Chondrocyte (in vitro differentiated cells): ENCODE results near the gene FADD. TPM values are rescaled to one million over a fixed set of nuclear protein-coding genes. Genes with fewer than 3 reads are reported as not detected.

Source experiments
- DNase-seq: peaks from one replicate; pipeline ENCODE4 v3.0.0; 2021; ENCODE audit warnings: mixed read lengths, low spot score
- H3K27ac Mint-ChIP-seq: one replicate; pipeline ENCODE4 v1.8.0; 2021; ENCODE audit warnings: mild to moderate bottlenecking, moderate library complexity, mixed read lengths; ENCODE audit not compliant: unreplicated experiment
- H3K27me3 Mint-ChIP-seq: 2 replicates; pipeline ENCODE4 v1.8.0; 2021; ENCODE audit warnings: low read depth, mixed read lengths
- H3K36me3 Mint-ChIP-seq: 2 replicates; pipeline ENCODE4 v1.8.0; 2021; ENCODE audit warnings: low read depth, mixed read lengths
- H3K4me1 Mint-ChIP-seq: 2 replicates; pipeline ENCODE4 v1.8.0; 2021; ENCODE audit warnings: low read depth, mild to moderate bottlenecking, mixed read lengths
- H3K4me3 Mint-ChIP-seq: one replicate; pipeline ENCODE4 v1.8.0; 2021; ENCODE audit warnings: mild to moderate bottlenecking, moderate library complexity, mixed read lengths; ENCODE audit not compliant: unreplicated experiment
- H3K9me3 Mint-ChIP-seq: 2 replicates; pipeline ENCODE4 v1.8.0; 2021; ENCODE audit warnings: low read depth, mixed read lengths
- CTCF ChIP-seq: fragments of 200-600 bp; sonication (generic); IDR thresholded peaks from 2 replicates; pipeline ENCODE4 v1.5.0; 2021; ENCODE audit warnings: antibody characterized with exemption, mild to moderate bottlenecking, moderate library complexity
- total RNA-seq: library from RNA; stranded (reverse); gene quantifications from 3 replicates; pipeline ENCODE4 v1.2.1, GENCODE V29; 2021

FADD gene
- total RNA-seq, 1 donor from 2014 or later, result 26.8 TPM

GRCh38 chr11:70183032-70183431 is 20.1 kb upstream of the FADD start:
- H3K4me1 Mint-ChIP-seq, result no peaks in the 10 kb centered on the region

GRCh38 chr11:70183483-70184176 is 19.5 kb upstream of the FADD start:
- H3K27ac Mint-ChIP-seq, result no peak overlapping the region
- no peaks in the 10 kb centered on the region for H3K36me3 Mint-ChIP-seq
- no peaks in the 10 kb centered on the region for H3K9me3 Mint-ChIP-seq
- H3K4me3 Mint-ChIP-seq, result no peak overlapping the region
- DNase-seq, result no peak
- TF ChIP-seq CTCF, result no peak
- H3K4me1 Mint-ChIP-seq, result no peaks in the 10 kb centered on the region
- H3K27me3 Mint-ChIP-seq, result peaks cover 19% of the 10 kb centered on the region

More at GRCh38 chr11:70183032-70183431, 20.1 kb upstream of the FADD start:
- Mint-ChIP-seq H3K9me3 (no peaks in the 10 kb centered on the region), H3K36me3 (no peaks in the 10 kb centered on the region), H3K27me3 (peaks cover 14% of the 10 kb centered on the region), H3K4me3 (no peak overlapping the region), H3K27ac (no peak overlapping the region)
- DNase-seq, result no peak
- no peak for TF ChIP-seq CTCF

GRCh38 chr11:70184396-70184795 is 18.7 kb upstream of the FADD start:
- Mint-ChIP-seq H3K27ac (no peak overlapping the region), H3K4me1 (no peaks in the 10 kb centered on the region), H3K36me3 (no peaks in the 10 kb centered on the region), H3K4me3 (no peak overlapping the region), H3K27me3 (peaks cover 18% of the 10 kb centered on the region), H3K9me3 (no peaks in the 10 kb centered on the region)
- no peak for DNase-seq
- TF ChIP-seq CTCF, result no peak

GRCh38 chr11:70185348-70186055 is 17.6 kb upstream of the FADD start:
- Mint-ChIP-seq H3K36me3 (no peaks in the 10 kb centered on the region), H3K27ac (no peak overlapping the region), H3K4me3 (no peak overlapping the region), H3K27me3 (peaks cover 17% of the 10 kb centered on the region), H3K9me3 (no peaks in the 10 kb centered on the region), H3K4me1 (no peaks in the 10 kb centered on the region)
- no peak for TF ChIP-seq CTCF
- no peak for DNase-seq

GRCh38 chr11:70186420-70186819 is 16.7 kb upstream of the FADD start:
- H3K27me3 Mint-ChIP-seq, result peaks cover 17% of the 10 kb centered on the region
- no peak overlapping the region for H3K27ac Mint-ChIP-seq
- no peaks in the 10 kb centered on the region for H3K9me3 Mint-ChIP-seq
- TF ChIP-seq CTCF, result no peak
- peaks cover 2% of the 10 kb centered on the region for H3K4me1 Mint-ChIP-seq
- no peak for DNase-seq
- no peak overlapping the region for H3K4me3 Mint-ChIP-seq
- no peaks in the 10 kb centered on the region for H3K36me3 Mint-ChIP-seq
